ENCODE measurements around the gene BCAR3. TPM values are rescaled to one million over a fixed set of nuclear protein-coding genes. Genes with fewer than 3 reads are reported as not detected.
A peak's percentile ranks its signal among the peaks of the same experiment; 100 is the strongest.
"Not testable (repeated sequence)": the region's sequence is repeated elsewhere in the genome, so short reads cannot be mapped to it uniquely, and the experiment has no call there.

The BCAR3 gene
- total RNA-seq, 4 donors from 2014 or later = 29.6 to 46.7 (median 37.0) TPM

DNA sequence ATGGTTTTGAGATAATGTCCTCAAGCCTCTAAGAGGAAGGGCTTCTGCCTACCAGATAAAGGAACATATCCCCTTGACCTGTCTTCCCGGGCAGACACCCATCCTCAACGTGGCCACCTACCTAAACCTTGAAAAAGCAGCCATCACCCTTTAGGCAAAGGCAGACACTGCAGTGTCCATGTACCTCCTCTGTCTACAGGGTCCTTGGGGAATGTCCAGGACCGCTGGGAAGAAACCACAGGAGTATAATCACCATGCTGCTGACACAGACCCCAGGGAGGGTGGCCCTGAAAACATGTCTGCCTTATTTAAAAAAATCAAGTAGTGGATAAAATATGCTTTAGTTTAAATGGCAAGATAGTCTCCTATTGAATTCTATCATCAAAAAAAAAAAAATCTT, 16.6 kb downstream of the BCAR3 start:
- intact Hi-C loops (cut with DNase I) = no loop called here
- Histone ChIP-seq H3K27ac (peak overlapping the region in 2 of 3 donors; percentile 26 to 38), H3K9me3 (no peaks in the 10 kb centered on the region), H3K36me3 (no peaks in the 10 kb centered on the region), H3K4me1 (peaks cover 38 to 59% of the 10 kb centered on the region in 2 donors), H3K4me3 (replicated peaks in 1 of 3) (no peak overlapping the region), H3K27me3 (no peaks in the 10 kb centered on the region)
- DNase-seq = no peak
- TF ChIP-seq POLR2A (IDR thresholded peaks at IDR 0.05) = no peak
- no peak for TF ChIP-seq CTCF (IDR thresholded peaks at IDR 0.05)
- 49 to 67% methylated on average over 3 of the region's 3 CpGs for WGBS, 2 donors

DNA sequence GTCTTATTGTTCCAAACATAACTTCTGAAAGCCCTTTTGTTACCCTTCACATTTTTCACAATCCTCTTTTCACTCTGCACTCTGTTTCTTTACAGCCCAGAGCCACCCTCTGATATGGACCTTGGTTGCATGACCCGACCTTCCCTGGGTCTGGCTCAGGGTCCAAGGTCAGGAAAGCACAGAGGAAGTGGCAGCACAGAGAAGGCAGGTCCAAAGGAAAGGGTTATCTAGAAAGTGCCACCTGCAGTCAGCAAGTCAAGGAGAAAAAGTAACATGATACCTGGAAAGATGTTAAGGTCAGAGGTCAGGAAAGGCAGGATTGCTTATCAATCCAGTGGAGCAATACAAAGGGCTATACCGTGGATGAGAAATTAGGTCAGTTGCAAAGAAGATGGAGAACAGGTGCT, 18.4 kb downstream of the BCAR3 start:
- H3K36me3 ChIP-seq = no peaks in the 10 kb centered on the region
- no peaks in the 10 kb centered on the region for H3K27me3 ChIP-seq
- no peak overlapping the region for H3K4me3 ChIP-seq (replicated peaks in 1 of 3)
- H3K9me3 ChIP-seq = no peaks in the 10 kb centered on the region
- H3K27ac ChIP-seq = peak overlapping the region; percentile 84 to 88 (median 85)
- TF ChIP-seq CTCF (IDR thresholded peaks at IDR 0.05) (no peak), POLR2A (IDR thresholded peaks at IDR 0.05) (no peak)
- H3K4me1 ChIP-seq = peaks cover 25 to 45% of the 10 kb centered on the region in 2 donors
- 87 to 92% methylated on average over 2 of the region's 2 CpGs for WGBS, 2 donors
- intact Hi-C loops (cut with DNase I) = no loop called here
- no peak for DNase-seq

- Histone ChIP-seq H3K27ac (peak overlapping the region; percentile 84 to 88 (median 85)), H3K27me3 (no peaks in the 10 kb centered on the region), H3K9me3 (no peaks in the 10 kb centered on the region), H3K4me3 (replicated peaks in 1 of 3) (no peak overlapping the region), H3K4me1 (peaks cover 25 to 45% of the 10 kb centered on the region in 2 donors), H3K36me3 (no peaks in the 10 kb centered on the region)
- no peak for TF ChIP-seq CTCF (IDR thresholded peaks at IDR 0.05)
- TF ChIP-seq POLR2A (IDR thresholded peaks at IDR 0.05) = no peak
- peak in 1 of 2 donors; percentile 11 for DNase-seq
- WGBS, 2 donors = 73 to 74% methylated on average over 7 of the region's 7 CpGs
- intact Hi-C loops (cut with DNase I) = no loop called here
Observed at GRCh38 chr1:93662481-93663207, 19.0 kb downstream of the BCAR3 start.

DNA sequence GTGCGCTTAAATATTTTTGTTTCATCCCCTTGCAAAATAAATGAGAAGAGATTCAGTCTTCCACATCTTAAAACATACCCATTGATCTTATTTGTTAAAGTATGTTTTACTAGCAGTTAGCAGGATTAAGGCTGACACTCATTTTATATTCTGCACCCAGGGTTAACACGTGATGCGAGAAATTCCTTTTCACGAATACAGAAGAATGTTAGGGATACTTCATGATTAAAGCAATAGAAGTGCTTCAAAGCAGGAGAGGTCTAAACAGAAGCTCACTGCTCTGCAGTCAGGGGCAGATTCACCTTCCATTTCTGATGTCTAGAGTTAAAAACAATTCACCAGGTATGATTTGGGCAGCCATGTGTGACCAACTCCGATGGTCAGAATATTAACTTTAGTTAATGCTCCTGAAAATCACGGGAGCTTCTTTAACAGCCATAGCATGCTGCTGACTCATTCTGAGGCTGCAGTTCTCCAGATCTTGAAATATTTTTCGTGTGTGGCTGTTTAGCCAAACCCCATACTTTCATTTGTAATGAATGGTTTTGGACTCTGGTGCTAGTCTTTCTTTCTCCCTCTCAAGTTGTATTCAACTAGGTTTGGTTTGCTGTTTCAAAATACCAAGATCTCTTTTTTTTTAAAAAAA, 19.7 kb downstream of the BCAR3 start:
- Histone ChIP-seq H3K4me3 (replicated peaks in 1 of 3) (no peak overlapping the region), H3K9me3 (no peaks in the 10 kb centered on the region), H3K27ac (peak overlapping the region; percentile 84 to 88 (median 85)), H3K36me3 (no peaks in the 10 kb centered on the region), H3K4me1 (peaks cover 25 to 45% of the 10 kb centered on the region in 2 donors), H3K27me3 (no peaks in the 10 kb centered on the region)
- WGBS, 2 donors = 33 to 37% methylated on average over 7 of the region's 7 CpGs
- peak; percentile 49 to 50 for DNase-seq
- TF ChIP-seq CTCF (IDR thresholded peaks at IDR 0.05) (no peak), POLR2A (IDR thresholded peaks at IDR 0.05) (peak in 1 of 2 donors; percentile 34)
- intact Hi-C loops (cut with DNase I) = no loop called here

DNA sequence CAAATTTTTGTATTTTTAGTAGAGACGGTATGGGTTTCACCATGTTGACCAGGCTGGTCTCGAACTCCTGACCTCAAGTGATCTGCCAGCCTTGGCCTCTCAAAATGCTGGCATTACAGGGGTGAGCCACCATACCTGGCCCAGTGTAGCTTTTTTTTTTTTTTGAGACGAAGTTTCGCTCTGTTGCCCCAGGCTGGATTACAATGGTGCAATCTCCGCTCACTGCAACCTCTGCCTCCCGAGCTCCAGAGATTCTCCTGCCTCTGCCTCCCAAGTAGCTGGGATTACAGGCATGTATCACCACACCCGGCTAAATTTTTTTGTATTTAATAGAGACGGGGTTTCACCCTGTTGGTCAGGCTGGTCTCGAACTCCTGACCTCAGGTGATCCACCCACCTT, 20.3 kb downstream of the BCAR3 start:
- H3K27ac ChIP-seq = peak overlapping the region; percentile 84 to 88 (median 85)

More for the DNA sequence above, 20.3 kb downstream of the BCAR3 start:
- H3K4me3 ChIP-seq (replicated peaks in 1 of 3); H3K9me3 ChIP-seq; DNase-seq; intact Hi-C loops (cut with DNase I); H3K36me3 ChIP-seq; H3K27me3 ChIP-seq: not testable (repeated sequence)
- WGBS, 2 donors = 95 to 97% methylated on average over 9 of the region's 9 CpGs
- H3K4me1 ChIP-seq = peaks cover 25 to 45% of the 10 kb centered on the region in 2 donors
